Esophagus mucosa (tissue), 1 donor: ENCODE data around the gene FBXW10B. TPM values are rescaled to one million over a fixed set of nuclear protein-coding genes. Genes with fewer than 3 reads are reported as not detected.
"Not testable (repeated sequence)": the region's sequence is repeated elsewhere in the genome, so short reads cannot be mapped to it uniquely, and the experiment has no call there.

Experiments
- ATAC-seq: fragments of 200-7000 bp; cut with Tn5 transposase; one replicate; pipeline ENCODE4 v1.9.1; 2020
- total RNA-seq: library from RNA; stranded (reverse); gene quantifications from one replicate; pipeline ENCODE4 v1.2.4, GENCODE V29; 2023
- donor health status: DM: yes; HTN: yes; CAD: no.

FBXW10B gene
- total RNA-seq, 1 donor from 2014 or later: 8.0 TPM

DNA sequence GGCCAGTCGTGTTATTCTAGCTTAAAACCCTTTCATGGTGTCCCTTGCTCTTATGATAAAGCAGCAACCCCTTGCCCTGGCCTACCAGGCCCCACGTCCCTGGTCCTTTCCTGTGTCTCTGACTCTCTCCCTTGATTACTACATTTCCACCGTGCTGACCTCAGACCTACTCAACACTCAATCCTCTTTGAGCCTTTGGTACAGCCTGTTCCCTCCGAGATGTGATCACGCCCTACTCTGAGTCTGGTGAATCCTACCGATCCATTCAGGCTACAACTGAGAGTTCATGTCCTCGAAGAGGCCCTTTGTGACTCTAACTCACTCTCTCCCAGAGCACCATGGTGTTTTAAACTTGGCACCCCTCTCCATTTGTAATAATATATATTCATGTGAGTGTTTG is 10.5 kb upstream of the FBXW10B start:
- ATAC-seq: peak; percentile 86

DNA sequence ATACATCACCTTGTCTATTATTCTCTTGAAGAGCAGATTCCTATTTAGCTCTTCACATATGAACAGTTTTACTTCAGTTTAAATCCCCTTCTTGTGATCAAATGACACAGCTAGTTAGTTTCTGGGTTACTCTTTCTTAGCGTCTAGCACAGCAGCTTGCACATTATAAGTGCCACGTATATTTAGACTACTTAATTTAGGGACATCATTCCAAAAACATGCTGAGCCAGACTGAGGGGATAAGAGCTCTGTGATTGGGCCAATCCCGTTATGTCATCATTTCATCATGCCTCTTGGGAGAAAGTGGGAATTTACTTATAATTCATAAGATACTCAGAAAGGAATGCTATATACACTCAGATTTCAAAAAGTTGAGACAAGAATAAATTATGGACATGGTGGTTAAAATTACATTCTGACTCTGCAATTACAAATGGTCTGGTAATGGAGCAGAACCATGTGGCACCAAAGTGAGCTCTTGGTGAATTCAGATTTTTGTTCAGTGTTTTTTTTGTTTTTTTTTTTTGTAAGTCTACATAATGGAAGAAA is 4.2 kb upstream of the FBXW10B start:
- not testable (repeated sequence) for ATAC-seq

- ATAC-seq: not testable (repeated sequence)
Observed at GRCh38 chr17:15623255-15623654, 3.8 kb upstream of the FBXW10B start.

DNA sequence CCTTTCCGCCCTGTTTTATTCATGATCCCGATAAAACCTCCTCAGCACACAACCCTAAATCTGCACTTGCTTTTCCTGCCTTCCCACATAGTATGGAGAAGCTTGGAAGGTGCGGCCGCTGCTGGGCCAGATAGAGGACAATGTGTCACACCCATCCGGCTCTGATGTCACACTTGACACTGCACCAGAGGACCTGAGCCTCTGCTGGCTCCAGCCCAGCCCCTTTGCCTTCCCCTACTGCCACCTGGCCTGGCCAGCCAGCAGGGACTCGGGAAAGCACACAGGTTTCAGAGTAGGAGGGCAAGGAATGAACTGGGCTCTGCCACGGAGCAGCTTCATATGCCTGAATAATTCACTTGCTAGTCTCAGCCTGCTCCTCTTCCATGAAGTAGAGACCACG is 2.6 kb upstream of the FBXW10B start:
- ATAC-seq: peak; percentile 93

DNA sequence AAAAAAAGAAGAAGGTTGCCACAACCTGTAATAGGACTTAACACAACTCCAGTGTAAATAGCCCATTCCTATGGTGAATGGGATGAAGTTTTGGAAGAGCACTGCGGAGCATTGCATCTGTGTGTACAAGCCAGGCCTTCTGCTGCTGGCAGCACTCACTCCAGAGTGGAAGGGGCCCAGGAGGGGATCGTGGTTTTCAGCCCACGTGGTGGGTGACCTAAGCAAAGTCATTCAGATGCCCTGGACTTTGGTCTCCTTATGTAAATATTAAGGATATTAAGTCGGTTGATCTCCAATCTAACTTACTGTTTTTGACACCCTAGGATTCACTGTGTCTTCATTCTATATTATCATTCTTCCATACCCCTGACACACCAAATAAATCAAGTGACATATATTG is 2.7 kb downstream of the FBXW10B start:
- not testable (repeated sequence) for ATAC-seq

- ATAC-seq: not testable (repeated sequence)
Observed at GRCh38 chr17:15615850-15616249, 3.7 kb downstream of the FBXW10B start.

DNA sequence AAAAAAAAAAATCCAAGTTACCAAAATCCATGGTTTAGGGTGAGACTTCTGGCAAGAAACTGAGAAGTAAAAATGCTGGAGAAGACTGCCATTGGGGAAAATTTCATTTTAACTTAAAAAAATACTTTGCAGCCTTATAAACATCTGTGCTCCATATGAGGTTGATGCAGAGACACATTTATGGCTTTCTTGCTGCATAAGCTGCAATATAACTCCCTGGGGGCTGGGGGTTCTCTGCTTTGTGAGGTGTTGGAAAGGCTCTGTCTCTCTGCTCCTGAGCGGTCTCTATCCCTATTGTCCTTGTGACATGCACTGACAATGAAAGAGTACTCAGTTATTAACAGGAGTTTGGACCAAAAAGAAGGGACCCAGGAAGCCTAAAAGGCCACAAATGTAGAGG is 6.4 kb downstream of the FBXW10B start:
- not testable (repeated sequence) for ATAC-seq

DNA sequence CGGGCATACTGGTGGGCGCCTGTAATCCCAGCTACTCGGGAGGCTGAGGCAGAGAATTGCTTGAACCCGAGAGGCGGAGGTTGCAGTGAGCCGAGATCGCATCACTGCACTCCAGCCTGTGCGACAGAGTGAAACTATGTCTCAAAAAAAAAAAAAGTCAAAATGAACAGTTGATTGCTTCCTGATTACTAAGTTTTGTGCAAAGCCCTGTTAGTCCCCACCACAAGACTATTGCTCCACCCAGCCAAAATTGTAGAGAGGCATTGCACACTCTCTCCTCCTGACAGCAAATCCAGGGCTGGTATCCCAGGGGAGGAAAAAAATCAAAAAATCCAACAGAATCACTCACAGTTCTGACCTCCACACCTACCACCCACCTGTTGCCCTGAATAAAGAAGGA is 26.5 kb downstream of the FBXW10B start:
- not testable (repeated sequence) for ATAC-seq

DNA sequence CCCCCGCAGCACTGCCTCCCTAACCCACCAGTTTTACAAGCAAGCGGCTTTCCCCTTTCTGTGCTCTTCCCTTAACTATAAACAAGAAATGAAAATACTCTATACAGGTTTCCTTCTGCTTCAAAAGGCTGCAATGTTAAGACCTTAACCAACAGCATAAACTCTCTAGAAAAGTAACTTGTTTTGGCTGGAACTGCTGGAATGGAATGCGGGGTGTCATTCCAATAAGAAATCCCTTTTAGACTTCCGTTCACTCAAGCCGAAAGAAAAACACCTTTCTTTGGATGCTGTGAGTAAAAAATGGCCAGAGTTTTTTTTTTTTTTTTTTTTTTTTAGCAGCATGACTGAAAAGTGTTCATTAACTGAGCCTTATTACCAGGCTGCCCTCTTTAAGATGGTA is 27.5 kb downstream of the FBXW10B start:
- ATAC-seq: not testable (repeated sequence)

DNA sequence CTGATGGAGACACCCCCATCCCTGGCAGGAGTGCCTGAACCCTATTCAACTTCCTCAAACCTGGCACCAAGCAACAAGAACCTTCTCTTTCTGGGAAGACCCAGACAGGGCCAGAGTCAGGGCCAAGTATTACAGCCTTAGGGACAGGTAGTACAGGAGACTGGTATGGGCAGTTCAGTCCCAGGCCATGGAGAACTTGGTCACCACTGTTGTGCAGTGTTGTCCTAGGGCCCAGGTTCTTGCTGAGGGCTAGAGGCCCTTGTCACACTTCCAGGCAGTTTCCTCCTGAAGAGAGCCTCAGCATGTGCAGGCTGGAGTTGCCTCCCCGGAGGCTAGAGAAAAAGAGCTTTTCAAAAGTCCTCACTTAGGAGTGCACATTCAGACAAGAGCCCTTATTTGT is 28.7 kb downstream of the FBXW10B start:
- ATAC-seq: not testable (repeated sequence)

GRCh38 chr17:15589544-15590536 is 29.7 kb downstream of the FBXW10B start:
- ATAC-seq: not testable (repeated sequence)

- not testable (repeated sequence) for ATAC-seq
Observed at GRCh38 chr17:15588017-15588416, 31.5 kb downstream of the FBXW10B start.

DNA sequence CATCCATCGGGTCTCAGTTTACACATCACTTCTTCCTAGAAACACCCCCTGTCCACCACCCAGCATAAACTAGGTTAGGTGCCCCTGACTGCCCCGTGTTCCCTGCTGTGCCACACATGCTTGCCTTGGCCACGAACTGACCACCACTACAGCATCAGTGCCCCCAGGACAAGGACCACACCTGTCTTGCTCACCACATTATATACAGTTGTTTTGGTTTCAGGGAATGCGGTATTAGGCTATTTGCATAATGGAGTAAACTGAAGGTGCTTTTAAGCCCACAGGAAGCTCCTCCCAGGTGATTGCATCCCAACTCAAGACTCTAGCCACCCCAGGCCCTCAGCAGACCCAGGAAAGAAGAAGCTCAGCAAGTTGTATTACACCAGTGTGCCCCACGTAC is 36.2 kb downstream of the FBXW10B start:
- not testable (repeated sequence) for ATAC-seq

DNA sequence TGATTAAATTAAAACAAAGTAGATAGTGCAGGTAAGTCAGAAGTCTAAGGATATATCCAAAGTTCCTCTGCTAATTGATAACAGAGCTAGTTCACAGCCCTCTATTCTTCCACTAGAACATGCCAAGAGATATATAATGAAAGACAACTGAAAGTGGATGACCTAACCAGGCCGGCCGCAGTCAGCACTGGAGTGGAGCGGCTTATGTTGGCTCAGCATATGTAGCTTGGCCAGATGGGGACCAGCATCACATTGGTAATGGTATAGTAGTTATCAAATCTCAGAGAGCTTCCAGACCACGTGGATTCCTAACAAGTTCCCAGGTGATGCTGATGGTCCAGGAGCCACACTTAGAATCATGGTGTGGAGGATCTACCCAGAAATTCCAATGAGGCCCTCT is 38.0 kb downstream of the FBXW10B start:
- ATAC-seq: peak; percentile 48

DNA sequence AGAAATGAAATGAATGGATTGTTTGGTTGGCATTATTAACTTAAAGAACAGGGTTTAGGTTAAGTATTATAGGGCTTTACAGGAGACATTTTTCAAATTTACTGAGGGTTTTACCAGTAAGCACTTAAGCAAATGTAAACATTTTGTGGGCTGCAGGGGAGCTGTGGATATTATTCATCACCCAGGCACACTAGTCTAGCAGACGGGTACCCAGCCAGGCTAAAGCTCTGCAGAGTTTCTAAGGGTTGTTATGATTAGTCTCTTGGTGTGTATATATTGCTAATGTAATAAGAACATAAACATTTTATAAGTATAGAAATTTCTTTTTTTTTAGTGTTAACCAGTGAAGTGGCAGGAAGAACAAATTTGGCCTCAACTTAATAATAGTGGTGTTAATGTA is 42.7 kb downstream of the FBXW10B start:
- not testable (repeated sequence) for ATAC-seq

GRCh38 chr17:15574660-15575059 is 44.8 kb downstream of the FBXW10B start:
- ATAC-seq: not testable (repeated sequence)

DNA sequence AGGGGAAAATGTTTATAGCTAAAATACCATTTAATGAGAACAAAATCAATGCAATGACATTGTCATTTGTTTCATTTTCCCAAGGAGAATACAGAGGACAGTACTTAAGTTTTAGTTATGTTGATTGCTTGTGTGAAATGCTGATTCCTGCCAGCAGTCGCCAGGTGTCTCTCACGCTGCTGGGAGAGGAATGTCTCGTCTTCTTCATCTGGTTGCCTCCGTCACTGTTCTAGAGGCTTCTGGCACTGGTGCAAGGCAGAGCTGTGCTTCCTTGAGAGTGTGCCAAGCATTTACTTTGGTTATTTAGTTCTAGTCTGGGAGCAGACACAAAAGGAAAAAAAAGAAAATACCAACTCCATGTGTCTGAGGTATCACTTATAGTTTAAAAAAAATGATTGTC is 45.6 kb downstream of the FBXW10B start:
- peak; percentile 80 for ATAC-seq

Other genes with a start within 250 kb of the FBXW10B start
- gene CDRT4, start 152.1 kb downstream of the FBXW10B start, total RNA-seq: 4.7 TPM
- gene TVP23C, start 56.2 kb downstream of the FBXW10B start, total RNA-seq: 8.0 TPM
- gene TRIM16, start 64.6 kb upstream of the FBXW10B start, total RNA-seq: 145 TPM
- 10.6 TPM for gene ZNF286A, start 80.0 kb upstream of the FBXW10B start, total RNA-seq
- not detected for gene TBC1D26, start 112.6 kb upstream of the FBXW10B start, total RNA-seq